NCI-H146 treated with DMSO at 0.1 percent for 48 hours (cell line): ENCODE data around the gene PLEKHA6.

Source experiments
- DNase-seq: peaks from one replicate; lab custom pipeline; 2025; ENCODE audit not compliant: unreplicated experiment; lab: John Stamatoyannopoulos, UW

The PLEKHA6 gene

GRCh38 chr1:204192589-204193352 lies 167.0 kb downstream of the PLEKHA6 start:
- no peak for DNase-seq

DNA sequence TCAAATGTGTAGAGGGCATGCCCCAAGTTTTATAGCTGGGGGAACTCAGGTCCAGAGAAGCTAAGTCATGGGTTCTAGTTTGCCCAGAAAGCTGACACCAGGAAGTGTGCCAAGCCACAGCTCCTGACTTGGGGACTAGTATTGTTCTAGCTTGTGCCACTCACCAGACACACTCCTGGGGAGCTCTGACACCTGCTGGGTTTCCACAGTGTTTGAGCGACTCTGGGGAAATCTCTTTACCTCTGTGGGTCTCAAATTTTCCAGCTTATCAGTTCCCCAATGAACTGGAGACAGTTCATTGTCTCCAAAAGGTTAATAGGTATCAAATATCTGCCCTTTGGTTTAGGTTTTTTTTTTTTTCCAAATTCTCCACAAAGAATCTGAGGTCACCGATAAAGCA lies 167.7 kb downstream of the PLEKHA6 start:
- DNase-seq: no peak

- no peak for DNase-seq
Measured at GRCh38 chr1:204191456-204191855, 168.3 kb downstream of the PLEKHA6 start.

- DNase-seq: peak; percentile 13
Measured at GRCh38 chr1:204190212-204191211, 169.2 kb downstream of the PLEKHA6 start.

GRCh38 chr1:204188959-204189639 lies 170.6 kb downstream of the PLEKHA6 start:
- DNase-seq: no peak

- DNase-seq: no peak
Measured at GRCh38 chr1:204186597-204186996, 173.1 kb downstream of the PLEKHA6 start.

DNA sequence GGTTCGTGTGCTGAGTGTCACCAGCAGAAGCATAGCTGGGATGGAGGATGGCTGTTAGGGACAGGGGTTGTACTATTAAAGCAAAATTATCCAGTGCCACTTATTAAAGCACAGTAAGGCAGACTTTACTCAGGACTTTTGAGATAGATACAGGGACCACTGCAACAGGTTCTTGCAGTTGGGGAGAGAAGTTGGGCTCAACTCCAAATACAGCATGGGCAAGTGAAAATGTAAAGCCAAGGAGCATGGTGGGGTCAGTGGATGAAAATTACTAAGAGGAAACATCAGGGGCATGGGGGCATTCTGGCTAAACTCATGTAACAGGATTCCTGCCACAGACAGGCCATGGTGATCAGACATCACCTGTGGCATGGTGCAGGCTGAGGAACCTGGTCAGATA lies 178.6 kb downstream of the PLEKHA6 start:
- DNase-seq: no peak

DNA sequence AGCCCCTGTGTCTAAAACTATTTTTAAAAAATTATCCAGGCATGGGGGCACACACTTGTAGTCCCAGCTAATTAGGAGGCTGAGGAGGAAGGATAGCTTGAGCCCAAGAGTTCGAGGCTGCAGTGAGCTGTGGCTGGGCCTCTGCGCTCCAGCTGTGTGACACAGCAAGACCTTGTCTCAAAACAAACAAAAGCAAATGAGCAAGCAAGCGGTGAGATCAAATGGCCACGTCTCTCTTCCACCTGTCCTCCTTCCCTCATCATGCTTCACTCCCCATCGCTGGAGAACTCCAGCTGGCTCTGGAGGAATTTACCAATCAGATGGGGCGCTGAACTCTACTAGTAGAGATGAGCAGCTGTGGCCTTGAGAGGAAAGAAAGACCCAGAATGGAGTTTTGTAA lies 179.6 kb downstream of the PLEKHA6 start:
- DNase-seq: no peak

DNA sequence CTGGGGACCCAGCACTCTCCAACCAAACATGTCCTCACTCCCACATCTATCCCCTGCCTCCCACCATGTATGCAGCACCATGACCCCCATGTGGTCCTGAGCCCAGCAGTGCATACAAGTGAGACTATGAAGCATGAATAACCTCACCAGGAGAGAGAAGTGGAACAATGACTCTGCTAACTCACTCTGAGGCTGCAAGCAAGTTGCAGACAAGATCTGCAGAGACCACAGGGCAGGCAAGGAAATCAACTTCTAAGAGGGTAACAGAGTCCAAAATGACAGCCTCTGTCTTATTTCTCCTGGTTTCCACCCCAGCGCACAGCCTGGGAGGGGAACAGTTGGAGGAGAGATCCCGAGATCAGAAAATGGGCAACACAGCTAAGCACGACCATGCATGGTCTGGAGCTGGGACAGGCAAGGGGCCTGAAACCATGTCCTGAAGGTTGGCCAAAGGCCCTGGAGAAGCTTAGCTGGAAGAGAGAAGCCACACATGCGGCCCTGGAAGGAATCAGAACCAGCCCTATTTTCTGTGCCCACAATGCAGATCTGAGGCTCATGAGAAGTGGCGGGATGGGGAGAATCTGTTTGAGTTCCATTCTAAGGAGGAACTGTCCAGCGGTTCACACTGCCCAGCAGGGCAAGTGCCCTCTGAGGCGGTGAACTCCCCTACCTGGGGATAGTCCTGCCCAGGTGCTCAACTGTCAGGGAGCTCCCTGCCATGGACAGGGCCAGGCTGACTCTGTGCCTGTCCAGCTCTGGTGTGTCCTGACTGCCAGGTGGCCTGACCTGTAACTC lies 181.0 kb downstream of the PLEKHA6 start:
- no peak for DNase-seq

GRCh38 chr1:204177133-204177532 lies 182.6 kb downstream of the PLEKHA6 start:
- no peak for DNase-seq

DNA sequence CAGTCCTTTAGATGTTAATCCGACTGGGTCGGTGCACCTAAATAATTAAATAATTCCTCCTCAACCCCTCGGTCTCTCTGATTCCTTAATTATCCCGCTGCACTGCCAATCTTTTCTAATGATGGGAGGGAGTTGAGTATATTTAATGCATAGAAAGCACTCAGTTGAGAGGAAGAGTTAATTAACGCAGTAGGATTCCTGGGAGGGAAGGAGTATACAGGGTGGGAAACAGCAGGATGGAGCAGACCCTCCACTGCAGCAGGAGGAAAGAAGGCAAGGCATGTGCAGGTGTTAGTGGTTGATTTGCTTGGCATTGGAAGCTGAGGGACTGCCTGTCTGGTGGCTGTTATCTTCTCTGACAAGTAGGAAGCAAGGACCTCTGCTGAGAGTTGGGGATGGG lies 183.7 kb downstream of the PLEKHA6 start:
- no peak for DNase-seq

- DNase-seq: no peak
Measured at GRCh38 chr1:204174958-204175357, 184.8 kb downstream of the PLEKHA6 start.

- no peak for DNase-seq
Measured at GRCh38 chr1:204172404-204173029, 187.2 kb downstream of the PLEKHA6 start.

- no peak for DNase-seq
Measured at GRCh38 chr1:204171751-204172178, 188.0 kb downstream of the PLEKHA6 start.

- no peak for DNase-seq
Measured at GRCh38 chr1:204170494-204171155, 189.1 kb downstream of the PLEKHA6 start.

DNA sequence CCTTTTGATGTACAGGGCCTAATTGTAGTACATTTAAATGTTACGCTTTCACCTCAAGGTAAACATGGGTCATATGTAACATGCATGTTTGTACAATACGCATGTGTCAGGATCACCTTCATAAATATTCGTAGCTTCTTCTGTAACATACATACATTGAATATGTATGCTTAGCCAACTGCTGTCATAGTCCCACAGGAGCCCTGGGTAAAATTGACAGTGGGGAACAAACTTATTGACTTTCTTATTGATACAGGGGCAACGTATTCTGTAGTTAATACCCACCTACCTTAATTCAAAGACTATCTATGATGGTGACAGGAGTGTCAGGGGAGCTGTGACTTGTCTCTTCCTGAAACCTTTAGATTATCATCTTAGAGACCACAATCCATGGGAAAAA lies 189.9 kb downstream of the PLEKHA6 start:
- DNase-seq: no peak
